A549 (cell line): ENCODE measurements around the gene PLA2G4F.

ENCODE experiments used
- CTCF ChIP-seq: fragments of >200 bp; sonication (Bioruptor Twin); formaldehyde crosslinking; IDR thresholded peaks from 3 replicates; pipeline ENCODE4 v1.5.1; 2016
- POLR2A ChIP-seq: IDR thresholded peaks from 2 replicates; pipeline ENCODE4 v1.6.1; 2012; ENCODE audit warnings: mild to moderate bottlenecking, low read length

GRCh38 chr15:42121021-42121420, 35.4 kb downstream of the PLA2G4F start:
- TF ChIP-seq CTCF (no peak), POLR2A (no peak)
